CD14-positive monocyte (primary cell): ENCODE data around the gene S100A5. TPM values are rescaled to one million over a fixed set of nuclear protein-coding genes. Genes with fewer than 3 reads are reported as not detected.

Experiments used
- DNase-seq, 3 donors: peaks; one replicate each; pipeline ENCODE4 v3.0.0-alpha.2; 2011 to 2022
- H2AFZ ChIP-seq: 2 replicates; pipeline ENCODE4 v1.6.0; 2012; ENCODE audit warnings: mild to moderate bottlenecking, low read depth, low read length, inconsistent platforms; ENCODE audit not compliant: insufficient read depth, poor library complexity, severe bottlenecking
- H3K27ac ChIP-seq, 2 donors: 1 replicate in 1 of 2; 2 replicates in 1 of 2; pipeline ENCODE4 v1.5.1; 2012 to 2013; ENCODE audit warnings: low read length in 2 of 2, control low read depth in 1 of 2, inconsistent platforms in 1 of 2, low read depth in 1 of 2, mild to moderate bottlenecking in 1 of 2
- H3K27me3 ChIP-seq, 2 donors: one replicate each; pipeline versions ENCODE4 v1.6.0 to v1.6.1; 2011 to 2013; ENCODE audit warnings: low read length in 2 of 2; ENCODE audit not compliant: control insufficient read depth in 2 of 2, insufficient read depth in 2 of 2
- H3K36me3 ChIP-seq, 2 donors: replicated peaks in 1 of 2; 1 replicate in 1 of 2; 2 replicates in 1 of 2; pipeline versions ENCODE4 v1.5.1 to v1.6.1; 2012 to 2013; ENCODE audit warnings: low read length in 2 of 2, control low read depth in 1 of 2, inconsistent platforms in 1 of 2, mild to moderate bottlenecking in 1 of 2; ENCODE audit not compliant: insufficient read depth in 2 of 2, control insufficient read depth in 1 of 2
- H3K4me1 ChIP-seq, 2 donors: 1 replicate in 1 of 2; 2 replicates in 1 of 2; pipeline versions ENCODE4 v1.5.1 to v1.6.1; 2012 to 2013; ENCODE audit warnings: low read length in 2 of 2, control low read depth in 1 of 2, inconsistent platforms in 1 of 2, mild to moderate bottlenecking in 1 of 2, moderate library complexity in 1 of 2; ENCODE audit not compliant: insufficient read depth in 2 of 2, control insufficient read depth in 1 of 2
- H3K4me2 ChIP-seq: replicated peaks from 2 replicates; pipeline ENCODE3; 2012; ENCODE audit warnings: low read length, moderate library complexity, mild to moderate bottlenecking; ENCODE audit not compliant: poor library complexity, severe bottlenecking; ENCODE audit errors: extremely low read depth
- H3K4me3 ChIP-seq, 3 experiments: fragments of 200-600 bp in 1 of 3; sonication (generic) in 1 of 3; replicated peaks in 1 of 3; 1 replicate in 2 of 3; 2 replicates in 1 of 3; pipeline ENCODE4 v1.5.1; 2011 to 2013; ENCODE audit warnings: low read length in 3 of 3, mild to moderate bottlenecking in 3 of 3, control low read depth in 2 of 3, low read depth in 2 of 3, inconsistent platforms in 1 of 3, moderate library complexity in 1 of 3
- H3K79me2 ChIP-seq: 2 replicates; pipeline ENCODE4 v1.6.0; 2012; ENCODE audit warnings: mild to moderate bottlenecking, control low read depth, inconsistent platforms, low read length, moderate library complexity; ENCODE audit not compliant: insufficient read depth
- H3K9ac ChIP-seq: 2 replicates; pipeline ENCODE4 v1.6.0; 2017; ENCODE audit warnings: low read length, mild to moderate bottlenecking; ENCODE audit not compliant: insufficient read depth, poor library complexity, severe bottlenecking
- H3K9me3 ChIP-seq, 2 donors: replicated peaks in 1 of 2; 1 replicate in 1 of 2; 2 replicates in 1 of 2; pipeline versions ENCODE4 v1.5.1 to v1.6.1; 2012 to 2013; ENCODE audit warnings: low read length in 2 of 2, control low read depth in 1 of 2; ENCODE audit not compliant: control insufficient read depth in 1 of 2, insufficient read depth in 1 of 2
- H4K20me1 ChIP-seq: 2 replicates; pipeline ENCODE4 v1.6.0; 2012; ENCODE audit warnings: mild to moderate bottlenecking, low read length, control low read depth, moderate library complexity; ENCODE audit not compliant: insufficient read depth
- H3K27ac Mint-ChIP-seq, 7 donors: one replicate each; pipeline ENCODE4 v1.8.0; 2020; ENCODE audit warnings: mild to moderate bottlenecking in 7 of 7, mixed read lengths in 7 of 7, moderate library complexity in 6 of 7, inconsistent platforms in 2 of 7
- H3K27me3 Mint-ChIP-seq, 3 donors: one replicate each; pipeline ENCODE4 v1.8.0; 2021 to 2022; ENCODE audit warnings: low read depth in 3 of 3, mild to moderate bottlenecking in 3 of 3, mixed read lengths in 3 of 3, moderate library complexity in 3 of 3, inconsistent platforms in 1 of 3
- H3K36me3 Mint-ChIP-seq, 2 donors: one replicate each; pipeline ENCODE4 v1.8.0; 2020; ENCODE audit warnings: mixed read lengths in 2 of 2, inconsistent platforms in 1 of 2, mild to moderate bottlenecking in 1 of 2
- H3K4me1 Mint-ChIP-seq: one replicate; pipeline ENCODE4 v1.8.0; 2020; ENCODE audit warnings: mild to moderate bottlenecking, mixed read lengths
- H3K4me3 Mint-ChIP-seq, 2 donors: one replicate each; pipeline ENCODE4 v1.8.0; 2020; ENCODE audit warnings: mild to moderate bottlenecking in 2 of 2, mixed read lengths in 2 of 2, moderate library complexity in 1 of 2
- H3K9me3 Mint-ChIP-seq, 7 donors: one replicate each; pipeline ENCODE4 v1.8.0; 2020 to 2022; ENCODE audit warnings: mixed read lengths in 7 of 7, mild to moderate bottlenecking in 6 of 7, moderate library complexity in 6 of 7, inconsistent platforms in 2 of 7
- WGBS: methylation state at CpG from one replicate; pipeline ENCODE4 v1.1.5; 2013; ENCODE audit warnings: missing lambda C conversion rate; ENCODE audit not compliant: insufficient coverage; 5-methylcytosine and 5-hydroxymethylcytosine counted together
- intact Hi-C, 2 donors: fragments of 100-400 bp; cut with micrococcal nuclease; formaldehyde crosslinking; loops; one replicate each; pipeline versions ENCODE4 v1.15.0 to v1.15.1; 2023
- polyA plus RNA-seq, 3 donors: library from polyadenylated mRNA; depleted of rRNA in 1 of 3; unstranded in 2 of 3; stranded (reverse) in 1 of 3; fragments of 300-500 nt in 2 of 3; fragments of >200 nt in 1 of 3; fragmentation: Illumina TruSeq in 2 of 3; gene quantifications; 1 replicate in 2 of 3; 2 replicates in 1 of 3; pipeline ENCODE4 v1.2.3, GENCODE V29; 2012 to 2021
- TF ChIP-seq, protein P1 (sequence below): fragments of 200-600 bp; IDR thresholded peaks from one replicate; pipeline ENCODE4 v1.8.0; 2022; ENCODE audit warnings: antibody characterized with exemption, mild to moderate bottlenecking

Gene S100A5
- polyA plus RNA-seq, 3 donors = 1.4 to 2.1 TPM; not detected in 1

GRCh38 chr1:153553096-153553495 lies 12.4 kb upstream of the S100A5 start:
- H3K4me1 Mint-ChIP-seq = peaks cover 68% of the 10 kb centered on the region
- no peaks in the 10 kb centered on the region for H3K27me3 ChIP-seq
- H3K79me2 ChIP-seq = peaks cover 2% of the 10 kb centered on the region
- H4K20me1 ChIP-seq = no peaks in the 10 kb centered on the region
- no peak overlapping the region for H3K4me3 ChIP-seq
- H3K36me3 ChIP-seq = no peaks in the 10 kb centered on the region
- H3K36me3 Mint-ChIP-seq = peaks cover 2 to 9% of the 10 kb centered on the region in 2 donors
- H3K4me1 ChIP-seq = peaks cover 63 to 72% of the 10 kb centered on the region in 2 donors
- no peak overlapping the region for H3K4me2 ChIP-seq
- WGBS = 92% methylated on average over 2 of the region's 12 CpGs
- H3K27me3 Mint-ChIP-seq = peaks cover 0 to 3% (median 1%) of the 10 kb centered on the region in 3 donors
- H3K9me3 Mint-ChIP-seq = no peaks in the 10 kb centered on the region
- no peaks in the 10 kb centered on the region for H3K9me3 ChIP-seq
- DNase-seq = no peak
- H3K27ac Mint-ChIP-seq = peak overlapping the region in 4 of 7 donors; percentile 41 to 89 (median 54)
- intact Hi-C loops = no loop called here
- H3K27ac ChIP-seq = peak overlapping the region in 1 of 2 donors; percentile 75
- H3K4me3 Mint-ChIP-seq = no peak overlapping the region
- TF ChIP-seq, protein P1, sequence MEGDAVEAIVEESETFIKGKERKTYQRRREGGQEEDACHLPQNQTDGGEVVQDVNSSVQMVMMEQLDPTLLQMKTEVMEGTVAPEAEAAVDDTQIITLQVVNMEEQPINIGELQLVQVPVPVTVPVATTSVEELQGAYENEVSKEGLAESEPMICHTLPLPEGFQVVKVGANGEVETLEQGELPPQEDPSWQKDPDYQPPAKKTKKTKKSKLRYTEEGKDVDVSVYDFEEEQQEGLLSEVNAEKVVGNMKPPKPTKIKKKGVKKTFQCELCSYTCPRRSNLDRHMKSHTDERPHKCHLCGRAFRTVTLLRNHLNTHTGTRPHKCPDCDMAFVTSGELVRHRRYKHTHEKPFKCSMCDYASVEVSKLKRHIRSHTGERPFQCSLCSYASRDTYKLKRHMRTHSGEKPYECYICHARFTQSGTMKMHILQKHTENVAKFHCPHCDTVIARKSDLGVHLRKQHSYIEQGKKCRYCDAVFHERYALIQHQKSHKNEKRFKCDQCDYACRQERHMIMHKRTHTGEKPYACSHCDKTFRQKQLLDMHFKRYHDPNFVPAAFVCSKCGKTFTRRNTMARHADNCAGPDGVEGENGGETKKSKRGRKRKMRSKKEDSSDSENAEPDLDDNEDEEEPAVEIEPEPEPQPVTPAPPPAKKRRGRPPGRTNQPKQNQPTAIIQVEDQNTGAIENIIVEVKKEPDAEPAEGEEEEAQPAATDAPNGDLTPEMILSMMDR = no peak
- no peak overlapping the region for H2AFZ ChIP-seq
- H3K9ac ChIP-seq = no peak overlapping the region

DNA sequence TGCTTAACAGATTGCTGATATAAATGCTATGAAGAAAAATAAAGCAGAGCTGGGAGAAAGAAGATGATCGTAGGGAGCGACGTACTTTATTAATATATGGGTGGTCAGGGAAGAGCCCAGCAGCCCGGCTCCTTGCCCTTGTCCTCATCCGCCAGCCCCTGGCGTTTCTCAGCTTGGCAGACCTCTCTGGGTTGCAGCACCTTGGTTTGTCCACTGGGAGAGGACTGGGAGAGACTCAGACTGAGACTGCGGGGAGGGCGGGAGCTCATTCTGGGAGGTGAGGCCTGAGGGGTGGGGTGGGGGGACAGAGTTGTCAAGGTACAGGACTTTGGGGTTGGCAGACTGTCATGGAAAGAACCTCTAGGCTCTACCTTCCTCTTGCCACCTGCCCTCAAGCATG lies 11.6 kb upstream of the S100A5 start:
- Histone ChIP-seq H4K20me1 (no peaks in the 10 kb centered on the region), H3K4me1 (peaks cover 71 to 80% of the 10 kb centered on the region in 2 donors), H3K79me2 (peaks cover 5% of the 10 kb centered on the region), H3K9ac (no peak overlapping the region), H3K27ac (no peak overlapping the region), H3K27me3 (no peaks in the 10 kb centered on the region), H3K4me3 (no peak overlapping the region), H3K4me2 (no peak overlapping the region), H3K36me3 (no peaks in the 10 kb centered on the region), H3K9me3 (no peaks in the 10 kb centered on the region), H2AFZ (no peak overlapping the region)
- TF ChIP-seq, protein P1 = no peak
- Mint-ChIP-seq H3K9me3 (no peaks in the 10 kb centered on the region), H3K4me3 (no peak overlapping the region), H3K36me3 (peaks cover 2 to 9% of the 10 kb centered on the region in 2 donors), H3K27me3 (peaks cover 0 to 3% (median 1%) of the 10 kb centered on the region in 3 donors), H3K27ac (peak overlapping the region in 1 of 7 donors; percentile 84), H3K4me1 (peaks cover 75% of the 10 kb centered on the region)
- no peak for DNase-seq
- 97% methylated on average over 6 of the region's 8 CpGs for WGBS
- intact Hi-C loops = no loop called here
